NCI-H1436 treated with DMSO at 0.1 percent for 48 hours (cell line): ENCODE results near the gene IKZF5.

Source experiments
- DNase-seq: peaks from one replicate; lab custom pipeline; 2025; lab: John Stamatoyannopoulos, UW

Gene IKZF5

GRCh38 chr10:123008355-123009104 lies at the start of gene IKZF5, which contains the start of gene ACADSB:
TSS of gene IKZF5 (minus strand) at chr10:123008795. CDS start at chr10:122998625, 10,170 bp downstream.
TSS of gene ACADSB (plus strand) at chr10:123009006. CDS start at chr10:123009030, 24 bp downstream.
- peak; percentile 92 for DNase-seq

- DNase-seq = no peak
Observed at GRCh38 chr10:123057968-123058367, 49.4 kb upstream of the IKZF5 start.

DNA sequence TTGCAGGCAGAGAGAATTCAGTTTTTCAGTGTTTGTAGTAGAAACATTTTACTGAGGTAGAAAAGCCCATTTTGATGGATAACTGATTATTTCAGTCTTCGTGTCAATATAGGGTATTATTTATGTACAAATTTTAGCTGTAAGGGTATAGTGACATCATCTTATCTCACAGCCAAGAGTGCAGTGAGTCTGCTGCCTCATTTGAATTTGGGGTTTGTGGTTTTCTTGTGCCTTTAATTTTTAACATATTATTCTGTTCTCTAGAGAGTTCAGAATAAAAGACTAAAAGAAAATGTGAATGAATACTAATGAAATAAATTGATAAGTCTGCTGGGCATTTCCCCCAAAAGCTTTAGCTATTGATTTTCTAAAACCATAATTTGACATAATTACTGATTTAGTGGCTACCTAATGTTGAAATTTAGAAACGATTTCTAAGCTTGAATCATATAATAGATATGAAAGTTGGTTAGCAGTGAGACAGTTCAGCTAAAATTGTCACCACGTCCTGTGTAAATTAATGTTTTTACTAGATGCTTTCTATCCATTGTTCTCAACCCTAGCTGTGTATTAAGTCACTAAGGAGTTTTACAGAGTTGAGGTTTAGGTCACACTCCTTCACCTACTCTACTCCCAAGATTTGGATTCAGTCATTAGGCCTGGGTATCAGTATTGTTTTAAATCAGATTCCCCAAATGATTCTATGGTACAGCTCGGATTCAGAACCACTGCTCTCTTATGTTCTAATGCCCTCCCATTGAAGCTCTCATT lies 37.6 kb upstream of the IKZF5 start:
- no peak for DNase-seq

- DNase-seq = peak; percentile 72
Observed at GRCh38 chr10:123044391-123044790, 35.8 kb upstream of the IKZF5 start.

DNA sequence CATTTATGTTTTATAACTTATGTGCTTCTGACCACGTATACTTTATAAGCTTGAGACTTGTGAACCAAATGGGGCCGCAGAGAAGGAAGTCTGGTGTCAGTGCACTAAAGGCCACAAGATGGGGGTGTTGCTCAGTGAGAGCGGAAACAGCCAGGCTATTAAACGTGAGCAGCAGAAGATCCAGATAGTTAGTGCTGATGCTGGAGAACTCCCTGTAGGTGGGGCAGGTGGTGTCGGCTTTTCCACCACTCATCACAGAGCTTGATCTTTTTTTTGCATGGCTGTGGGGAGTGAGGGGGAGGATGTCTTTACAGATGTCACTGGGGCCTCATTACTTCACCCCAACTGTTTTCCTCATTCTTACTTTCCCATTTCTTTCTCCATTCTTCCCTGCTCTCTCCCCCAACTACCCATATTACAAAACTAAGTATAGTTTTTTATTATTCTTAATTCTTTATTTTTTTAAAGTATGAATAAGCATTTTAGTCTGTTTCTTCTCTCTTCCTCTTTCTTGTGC lies 34.9 kb upstream of the IKZF5 start:
- peak; percentile 67 for DNase-seq

DNA sequence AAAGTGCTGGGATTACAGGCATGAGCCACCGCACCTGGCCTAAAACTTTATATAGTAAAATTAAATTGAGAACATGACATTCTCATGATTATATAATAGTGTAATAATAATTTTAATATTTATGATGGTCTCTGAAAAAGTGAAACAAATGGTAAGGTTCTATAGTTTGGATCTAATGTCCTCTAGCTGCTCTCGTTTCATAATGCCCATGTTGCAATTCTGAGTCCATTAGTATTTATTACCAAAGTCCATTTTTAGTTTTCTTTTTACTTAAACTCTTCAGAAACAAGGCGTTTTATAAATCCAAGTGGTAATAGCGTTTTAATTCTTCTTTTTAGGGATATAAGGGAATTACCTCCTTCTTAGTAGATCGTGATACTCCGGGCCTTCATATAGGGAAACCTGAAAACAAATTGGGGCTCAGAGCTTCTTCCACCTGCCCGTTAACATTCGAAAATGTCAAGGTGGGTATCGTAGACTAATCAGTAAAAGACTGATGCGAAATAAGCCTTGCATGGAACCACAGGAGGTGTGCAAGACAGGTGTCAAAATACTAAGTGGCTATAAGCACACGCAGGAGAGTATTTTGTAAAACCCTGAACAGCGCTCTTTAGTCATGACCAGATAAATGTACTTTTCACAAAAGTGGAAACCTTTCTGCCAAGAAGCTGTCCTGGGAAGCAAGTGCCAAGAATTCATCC lies 34.3 kb upstream of the IKZF5 start:
- DNase-seq = no peak

GRCh38 chr10:123039632-123039930 lies 31.0 kb upstream of the IKZF5 start:
- DNase-seq = no peak

DNA sequence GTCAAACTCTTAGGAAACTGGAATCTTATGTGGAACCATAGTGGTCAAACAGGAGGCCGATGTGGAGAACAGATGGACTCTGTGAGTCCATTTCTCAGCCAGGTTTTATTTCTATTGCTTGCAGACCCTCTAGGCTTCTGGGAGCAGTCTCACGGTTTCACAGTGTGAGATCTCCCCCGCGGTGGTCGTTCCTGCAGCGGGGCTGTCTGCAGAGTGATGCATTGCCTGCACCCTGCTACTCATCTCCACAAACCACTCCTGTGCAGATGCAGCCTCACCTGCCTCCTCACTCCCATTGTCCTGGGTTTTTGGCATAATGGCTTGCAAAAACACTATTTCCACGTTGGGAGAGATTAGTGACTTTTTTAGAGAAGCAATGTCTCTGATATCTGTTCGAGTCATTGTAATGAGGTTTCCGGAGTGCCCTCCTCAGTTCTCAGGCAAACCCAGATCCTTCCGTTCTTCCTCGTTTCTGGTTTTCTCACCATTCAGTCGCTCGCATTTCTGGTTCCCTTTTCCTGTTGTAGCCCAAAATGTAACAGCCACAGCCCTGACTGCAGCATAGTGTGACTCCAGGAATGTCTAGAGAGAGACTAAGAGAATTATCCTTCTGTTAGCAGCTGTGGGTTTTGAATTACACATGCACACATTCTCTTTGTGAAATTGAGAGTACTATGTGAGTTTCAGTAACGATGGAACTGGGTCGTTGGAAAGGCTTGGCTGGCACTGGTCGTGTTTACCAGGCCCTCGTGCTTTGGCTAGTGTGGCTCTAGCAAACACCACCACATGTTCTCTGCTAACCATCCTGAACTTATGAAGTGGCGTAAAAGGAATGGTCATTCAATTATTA lies 30.4 kb upstream of the IKZF5 start:
- DNase-seq = no peak

GRCh38 chr10:123035467-123036086 lies 27.0 kb upstream of the IKZF5 start:
- DNase-seq = no peak

- no peak for DNase-seq
Observed at GRCh38 chr10:123034332-123034731, 25.7 kb upstream of the IKZF5 start.

DNA sequence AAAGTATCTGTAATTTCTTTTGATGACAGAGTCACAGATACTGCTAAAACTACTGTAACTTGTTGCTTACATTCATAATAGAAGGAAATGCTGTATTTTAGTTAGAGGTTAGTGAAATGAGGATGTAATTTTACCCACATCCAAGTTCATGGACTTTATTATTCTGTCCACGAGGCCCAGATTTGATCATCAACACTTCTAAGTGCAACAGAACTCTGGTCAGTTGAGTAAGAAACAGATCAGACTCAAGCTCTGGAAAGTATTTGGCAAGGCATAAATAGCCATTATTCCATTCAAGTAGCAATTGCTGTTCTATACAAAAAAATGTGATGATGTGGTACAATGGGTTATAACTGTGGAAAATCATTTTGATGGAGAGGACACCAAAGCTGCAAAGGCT lies 22.5 kb upstream of the IKZF5 start:
- DNase-seq = no peak

DNA sequence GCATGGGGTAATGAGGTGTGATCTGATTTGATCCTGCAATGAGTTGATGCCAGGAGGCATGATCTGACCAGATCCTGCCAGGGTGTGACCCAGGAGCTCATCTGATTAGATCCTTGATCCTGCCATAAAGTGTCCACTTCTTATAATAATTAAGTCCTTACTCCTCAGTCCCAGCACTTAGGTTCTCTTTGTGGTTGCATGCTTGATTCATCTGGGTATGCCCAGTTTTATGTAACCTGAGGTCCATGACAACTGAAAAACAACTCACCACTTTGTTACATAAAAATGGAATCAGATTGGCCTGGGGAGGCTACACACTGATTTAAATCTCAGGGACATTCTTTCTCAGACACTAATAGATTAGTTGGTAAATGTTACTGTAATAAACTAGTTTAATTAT lies 19.3 kb upstream of the IKZF5 start:
- DNase-seq = no peak

DNA sequence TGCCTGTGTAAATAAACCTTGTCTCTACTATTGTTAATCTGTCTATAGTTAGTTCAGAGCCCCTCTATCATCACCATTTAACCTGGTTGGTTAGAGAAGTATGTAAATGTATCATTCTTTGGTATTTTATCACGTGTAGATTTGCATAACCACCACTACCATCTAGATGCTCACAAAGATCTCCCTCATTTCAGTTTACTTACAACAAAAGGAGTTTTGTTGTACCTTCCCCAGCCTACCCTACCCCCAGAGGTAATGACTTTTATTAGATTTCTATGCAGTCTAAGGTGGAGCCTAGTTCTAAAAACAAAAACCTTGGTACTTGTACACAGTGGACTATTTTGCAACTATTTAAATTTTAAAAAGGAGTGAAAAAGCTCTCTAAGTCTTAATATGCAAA lies 17.7 kb upstream of the IKZF5 start:
- no peak for DNase-seq

DNA sequence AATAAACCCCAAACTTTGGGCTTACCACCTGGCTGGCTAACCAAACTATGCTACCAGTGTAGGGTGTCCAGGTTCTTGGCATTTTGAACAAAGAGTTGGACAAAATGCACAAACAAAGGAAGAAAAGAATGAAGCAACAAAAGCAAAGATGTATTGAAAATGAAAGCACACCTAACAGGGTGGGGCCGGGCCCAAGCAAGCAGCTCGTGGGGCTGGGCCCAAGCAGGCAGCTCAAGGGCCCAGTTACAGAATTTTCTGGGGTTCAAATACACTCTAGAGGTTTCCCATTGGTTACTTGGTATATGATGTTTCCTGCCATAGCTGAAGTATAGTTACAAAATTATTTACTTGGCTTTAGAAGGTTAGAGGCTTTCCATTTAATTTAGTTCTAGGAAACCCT lies 15.9 kb upstream of the IKZF5 start:
- no peak for DNase-seq

DNA sequence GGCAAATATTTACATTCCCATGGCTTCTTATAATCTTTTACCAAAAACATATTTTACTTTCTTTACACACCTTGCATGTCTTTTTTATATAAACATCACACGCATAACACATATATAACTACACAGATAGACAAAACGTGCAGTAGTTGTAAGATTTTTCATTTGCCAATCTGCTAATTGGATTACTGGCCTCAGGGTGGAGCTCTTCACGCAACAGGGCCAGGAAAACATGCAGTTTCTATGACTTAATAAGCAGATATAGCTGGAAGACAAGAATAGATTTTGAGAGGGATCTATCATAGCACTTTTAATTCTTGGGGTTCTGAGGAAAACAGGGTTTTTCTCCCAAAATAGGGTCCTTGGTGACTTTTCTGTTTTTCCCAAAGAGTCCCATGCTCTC lies 12.9 kb upstream of the IKZF5 start:
- no peak for DNase-seq

- no peak for DNase-seq
Observed at GRCh38 chr10:123019941-123020703, 11.5 kb upstream of the IKZF5 start.

GRCh38 chr10:123019264-123019663 lies 10.7 kb upstream of the IKZF5 start:
- no peak for DNase-seq

DNA sequence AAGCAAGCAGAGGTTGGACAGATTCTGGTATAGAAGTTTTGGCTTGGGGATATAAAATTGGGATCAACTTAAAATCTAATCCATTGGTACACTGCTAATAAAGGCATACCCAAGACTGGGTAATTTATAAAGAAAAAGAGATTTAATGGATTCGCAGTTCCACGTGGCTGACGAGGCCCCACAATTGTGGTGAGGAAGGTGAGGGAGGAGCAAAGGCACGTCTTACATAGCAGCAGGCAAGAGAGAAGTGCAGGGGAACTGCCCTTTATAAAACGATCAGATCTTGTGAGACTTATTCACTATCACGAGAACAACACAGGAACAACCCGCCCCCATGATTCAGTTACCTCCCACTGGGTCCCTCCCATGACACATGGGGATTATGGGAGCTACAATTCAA lies 9.9 kb upstream of the IKZF5 start:
- DNase-seq = no peak

DNA sequence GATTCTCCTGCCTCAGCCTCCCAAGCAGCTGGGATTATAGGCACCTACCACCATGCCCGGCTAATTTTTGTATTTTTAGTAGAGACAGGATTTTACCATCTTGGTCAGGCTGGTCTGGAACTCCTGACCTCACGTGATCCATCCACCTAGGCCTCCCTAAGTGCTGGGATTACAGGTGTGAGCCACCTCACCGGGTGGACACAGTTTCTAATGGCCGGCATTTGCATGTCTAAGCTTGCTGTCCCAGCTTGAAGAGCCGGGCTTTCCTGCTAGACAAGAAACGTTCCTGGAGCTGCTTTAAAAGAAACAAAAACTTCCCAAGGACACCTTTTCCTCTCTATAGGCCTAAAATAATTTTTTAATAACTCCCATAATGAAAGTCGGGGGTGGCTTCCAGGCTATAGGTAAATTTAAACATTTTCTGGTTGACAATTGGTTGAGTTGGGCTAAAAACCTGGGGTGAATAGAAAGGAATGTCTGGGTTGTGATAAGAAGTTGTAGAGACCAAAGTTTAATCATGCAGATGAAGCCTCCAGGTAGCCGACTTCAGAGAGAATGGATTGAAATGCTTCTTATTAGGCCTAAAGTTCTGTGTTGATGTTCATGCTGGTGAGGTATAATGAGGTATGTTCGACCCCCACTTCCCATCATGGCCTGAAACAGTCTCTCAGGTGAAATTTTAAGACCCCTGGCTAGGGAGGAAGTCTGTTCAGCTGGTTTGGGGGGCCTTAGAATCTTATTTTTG lies 9.0 kb upstream of the IKZF5 start:
- no peak for DNase-seq

DNA sequence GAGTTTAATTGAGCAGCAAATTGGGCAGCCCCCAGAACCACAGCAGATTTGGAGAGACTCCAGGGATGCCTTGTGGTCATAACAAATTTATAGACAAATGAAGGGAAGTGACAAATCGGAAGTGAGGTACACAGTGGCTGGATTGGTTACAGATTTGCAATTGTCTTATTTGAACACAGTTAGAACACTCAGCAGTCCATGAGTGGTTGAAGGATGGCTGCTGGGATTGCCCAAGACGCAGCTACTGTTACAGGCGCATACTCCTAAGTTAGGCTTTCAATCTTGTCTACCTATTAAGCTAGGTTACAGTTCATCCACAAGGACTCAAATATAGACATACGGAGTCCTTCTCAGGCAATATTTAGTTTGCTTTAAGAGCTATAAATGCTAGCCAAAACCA lies 7.6 kb upstream of the IKZF5 start:
- DNase-seq = no peak
